HEK293 (cell line): ENCODE results near the gene PTGES2.

ENCODE experiments used
- CTCF ChIA-PET: fragments of 350-600 bp; formaldehyde crosslinking; extraction: SDS; loops from one replicate; lab custom pipeline; 2021; ENCODE audit warnings: antibody characterized with exemption; lab: Yijun Ruan, JAX
- POLR2A ChIA-PET: fragments of 300-600 bp; formaldehyde crosslinking; extraction: SDS; loops from one replicate; lab custom pipeline; 2020; ENCODE audit warnings: antibody characterized with exemption, inconsistent platforms; lab: Yijun Ruan, JAX
- H3K27ac ChIP-seq: fragments of 200-500 bp; sonication (Bioruptor generic); 2 replicates; pipeline ENCODE4 v1.5.1; 2014; ENCODE audit warnings: low read depth, low read length, control low read depth, inconsistent platforms; ENCODE audit errors: extremely low read depth
- H3K36me3 ChIP-seq, 2 experiments: fragments of 200-500 bp in 1 of 2; sonication (Bioruptor generic) in 1 of 2; 1 replicate in 1 of 2; 2 replicates in 1 of 2; pipeline ENCODE4 v1.5.1; 2014 to 2017; ENCODE audit warnings: inconsistent platforms in 2 of 2, low read length in 2 of 2; ENCODE audit not compliant: control insufficient read depth in 2 of 2, insufficient read depth in 1 of 2
- H3K4me1 ChIP-seq: fragments of 200-500 bp; sonication (Bioruptor generic); 2 replicates; pipeline ENCODE4 v1.5.1; 2014; ENCODE audit warnings: mild to moderate bottlenecking, low read length, inconsistent platforms; ENCODE audit not compliant: control insufficient read depth, insufficient read depth
- H3K4me3 ChIP-seq: 2 replicates; pipeline ENCODE4 v1.5.1; 2011; ENCODE audit warnings: low read depth, mild to moderate bottlenecking, control low read depth, low read length, moderate library complexity
- H3K9me3 ChIP-seq: fragments of 200-500 bp; sonication (Bioruptor generic); 2 replicates; pipeline ENCODE4 v1.5.1; 2014; ENCODE audit warnings: low read depth, low read length, inconsistent platforms; ENCODE audit not compliant: control insufficient read depth, insufficient read depth
- BCL6B ChIP-seq: fragments of 450-650 bp; formaldehyde crosslinking; IDR thresholded peaks from 2 replicates; pipeline ENCODE4 v1.5.1; 2017; ENCODE audit warnings: missing biosample characterization, missing genetic modification characterization
- EGR2 ChIP-seq: fragments of 450-650 bp; formaldehyde crosslinking; IDR thresholded peaks from 2 replicates; pipeline ENCODE4 v1.5.1; 2016; ENCODE audit warnings: low read depth, missing biosample characterization, missing genetic modification characterization
- ELK4 ChIP-seq: IDR thresholded peaks from 2 replicates; pipeline ENCODE4 v1.6.1; 2011; ENCODE audit warnings: mild to moderate bottlenecking, low read depth, low read length, borderline replicate concordance
- GLIS1 ChIP-seq: fragments of 450-650 bp; formaldehyde crosslinking; IDR thresholded peaks from 2 replicates; pipeline ENCODE4 v1.5.1; 2016; ENCODE audit warnings: missing biosample characterization, missing genetic modification characterization
- GLIS2 ChIP-seq: fragments of 450-650 bp; formaldehyde crosslinking; IDR thresholded peaks from 2 replicates; pipeline ENCODE4 v1.5.1; 2016; ENCODE audit warnings: missing biosample characterization, missing genetic modification characterization
- KLF17 ChIP-seq: fragments of 450-650 bp; formaldehyde crosslinking; IDR thresholded peaks from 2 replicates; pipeline ENCODE4 v1.5.1; 2016; ENCODE audit warnings: missing biosample characterization, missing genetic modification characterization
- KLF8 ChIP-seq: fragments of 450-650 bp; formaldehyde crosslinking; IDR thresholded peaks from 2 replicates; pipeline ENCODE4 v1.5.1; 2016; ENCODE audit warnings: missing biosample characterization, missing genetic modification characterization
- TCF7L2 ChIP-seq: IDR thresholded peaks from 2 replicates; pipeline ENCODE4 v1.6.1; 2011; ENCODE audit warnings: low read depth, mild to moderate bottlenecking, inconsistent platforms, low read length, moderate library complexity, borderline replicate concordance
- ZBTB8A ChIP-seq: fragments of 450-650 bp; formaldehyde crosslinking; IDR thresholded peaks from 2 replicates; pipeline ENCODE4 v1.5.1; 2016; ENCODE audit warnings: missing biosample characterization, missing genetic modification characterization
- ZFHX2 ChIP-seq: fragments of 450-650 bp; formaldehyde crosslinking; conservative IDR thresholded peaks from 2 replicates; pipeline ENCODE4 v1.5.1; 2016; ENCODE audit warnings: missing biosample characterization, missing genetic modification characterization
- ZIC2 ChIP-seq: fragments of 450-650 bp; formaldehyde crosslinking; IDR thresholded peaks from 2 replicates; pipeline ENCODE4 v1.5.1; 2016; ENCODE audit warnings: missing biosample characterization, missing genetic modification characterization
- ZNF10 ChIP-seq: fragments of 450-650 bp; formaldehyde crosslinking; IDR thresholded peaks from 2 replicates; pipeline ENCODE4 v1.5.1; 2017; ENCODE audit warnings: missing biosample characterization, missing genetic modification characterization
- ZNF138 ChIP-seq: fragments of 450-650 bp; formaldehyde crosslinking; IDR thresholded peaks from 2 replicates; pipeline ENCODE4 v1.5.1; 2016; ENCODE audit warnings: missing biosample characterization, missing genetic modification characterization, borderline replicate concordance
- ZNF266 ChIP-seq: fragments of 450-650 bp; formaldehyde crosslinking; IDR thresholded peaks from 2 replicates; pipeline ENCODE4 v1.5.1; 2016; ENCODE audit warnings: missing biosample characterization, missing genetic modification characterization, low read depth
- ZNF335 ChIP-seq: fragments of 450-650 bp; formaldehyde crosslinking; conservative IDR thresholded peaks from 2 replicates; pipeline ENCODE4 v1.5.1; 2016; ENCODE audit warnings: missing biosample characterization, missing genetic modification characterization
- ZNF449 ChIP-seq: fragments of 450-650 bp; formaldehyde crosslinking; IDR thresholded peaks from 2 replicates; pipeline ENCODE4 v1.5.1; 2017; ENCODE audit warnings: missing biosample characterization, mild to moderate bottlenecking, missing genetic modification characterization, moderate library complexity
- ZNF488 ChIP-seq: fragments of 450-650 bp; formaldehyde crosslinking; IDR thresholded peaks from 2 replicates; pipeline ENCODE4 v1.5.1; 2016; ENCODE audit warnings: missing biosample characterization, missing genetic modification characterization
- ZNF76 ChIP-seq: fragments of 450-650 bp; formaldehyde crosslinking; IDR thresholded peaks from 2 replicates; pipeline ENCODE4; 2016; ENCODE audit warnings: low read depth, missing biosample characterization, missing genetic modification characterization, borderline replicate concordance
- ZNF785 ChIP-seq: fragments of 450-650 bp; formaldehyde crosslinking; IDR thresholded peaks from 2 replicates; pipeline ENCODE4 v1.5.1; 2016; ENCODE audit warnings: missing biosample characterization, missing genetic modification characterization
- ZNF830 ChIP-seq: fragments of 450-650 bp; IDR thresholded peaks from 2 replicates; pipeline ENCODE4 v1.5.0; 2018; ENCODE audit warnings: missing biosample characterization, missing genetic modification characterization, low read depth, mild to moderate bottlenecking, moderate library complexity
- ZSCAN23 ChIP-seq: fragments of 450-650 bp; formaldehyde crosslinking; IDR thresholded peaks from 2 replicates; pipeline ENCODE4 v1.5.1; 2016; ENCODE audit warnings: missing biosample characterization, missing genetic modification characterization
- ZSCAN4 ChIP-seq: fragments of 450-650 bp; formaldehyde crosslinking; IDR thresholded peaks from 2 replicates; pipeline ENCODE4 v1.5.1; 2017; ENCODE audit warnings: missing biosample characterization, missing genetic modification characterization

The PTGES2 gene

GRCh38 chr9:128097543-128098296 lies 29.8 kb downstream of the PTGES2 start:
- TF ChIP-seq GLIS1 (tag by site-specific recombination) (peak; percentile 56), ZNF830 (no peak), ZSCAN4 (tag by site-specific recombination) (no peak), ZNF488 (no peak), ZNF138 (tag by site-specific recombination) (no peak), GLIS2 (peak; percentile 32; the same call in 1 of the 2 replicates), ZNF785 (tag by site-specific recombination) (no peak), ELK4 (no peak), KLF8 (tag by site-specific recombination) (no peak), ZBTB8A (no peak), KLF17 (0 out of 2 replicates have a peak, but pooled peaks have one; percentile 9), ZIC2 (tag by site-specific recombination) (peak; percentile 16; the same call in 1 of the 2 replicates), ZFHX2 (tag by site-specific recombination) (peak; percentile 41), ZNF449 (tag by site-specific recombination) (no peak), TCF7L2 (no peak), ZNF335 (tag by site-specific recombination) (peak; percentile 62), ZNF76 (tag by site-specific recombination) (no peak), BCL6B (no peak), ZNF10 (no peak), ZSCAN23 (tag by site-specific recombination) (no peak), ZNF266 (tag by site-specific recombination) (no peak), EGR2 (peak; percentile 18; the same call in 1 of the 2 replicates)
- ChIA-PET CTCF (interaction anchor here (0.6 to 5.0 kb wide), 14 partner anchors 13 to 1949 kb away, joined by 3 to 42 read pairs (median 4); no protein-coding TSS in a partner anchor), POLR2A (interaction anchor here (0.5 to 2.2 kb wide), 12 partner anchors 8 to 143 kb away, joined by 3 to 14 read pairs (median 4); partner anchors contain the start of genes EEIG1 and SLC25A25)
- Histone ChIP-seq H3K9me3 (no peaks in the 10 kb centered on the region), H3K4me1 (0 out of 2 replicates have a peak, but pooled peaks cover 4% of the 10 kb centered on the region), H3K36me3 (peaks cover 0 to 22% of the 10 kb centered on the region in 2 experiments; a peak in 1 of 3 replicates), H3K4me3 (no peak overlapping the region), H3K27ac (no peak overlapping the region)
